ENCODE results near the gene ASTN2.

ASTN2 gene

GRCh38 chr9:117010061-117010460 is 404.8 kb downstream of the ASTN2 start:
- TF ChIP-seq SIN3A (IDR thresholded peaks at IDR 0.05; ENCODE audit: borderline replicate concordance, insufficient read depth, low read length), result no peak
- TF ChIP-seq POLR2AphosphoS5 (IDR thresholded peaks at IDR 0.05; ENCODE audit: low read depth, low read length), result no peak
- TF ChIP-seq REST (IDR thresholded peaks at IDR 0.05; ENCODE audit: insufficient read depth in 1 of 2, low read depth in 2 of 2, low read length in 2 of 2), result no peak
- TF ChIP-seq TAF1 (IDR thresholded peaks at IDR 0.05; ENCODE audit: borderline replicate concordance, insufficient read depth, low read length), result no peak
- TF ChIP-seq FOXP2 (optimal IDR thresholded peaks at IDR 0.05; ENCODE audit: borderline replicate concordance, extremely low read depth, extremely low read length, insufficient read depth), result no peak

DNA sequence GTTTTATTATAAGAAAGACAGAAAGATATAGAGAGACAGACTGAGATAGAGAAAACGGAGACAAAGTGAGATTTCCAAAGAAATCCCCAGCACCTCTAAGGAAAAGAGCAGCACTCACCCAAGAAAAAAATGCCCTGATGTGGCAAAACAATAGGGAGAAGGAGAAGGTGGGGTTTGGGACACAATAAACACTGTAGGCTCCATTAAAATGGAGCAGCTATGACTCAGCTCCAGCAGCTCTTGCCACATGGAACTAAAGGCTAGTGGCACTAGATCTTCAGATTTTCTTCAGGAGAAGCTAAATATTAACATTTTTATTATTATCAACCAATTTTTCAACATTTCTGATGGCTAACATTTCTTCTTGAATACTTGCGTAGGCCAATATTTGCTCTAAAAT is 406.0 kb downstream of the ASTN2 start:
- TF ChIP-seq TAF1 (IDR thresholded peaks at IDR 0.05; ENCODE audit: borderline replicate concordance, insufficient read depth, low read length), result no peak
- TF ChIP-seq POLR2AphosphoS5 (IDR thresholded peaks at IDR 0.05; ENCODE audit: low read depth, low read length), result no peak
- TF ChIP-seq FOXP2 (optimal IDR thresholded peaks at IDR 0.05; ENCODE audit: borderline replicate concordance, extremely low read depth, extremely low read length, insufficient read depth), result no peak
- TF ChIP-seq REST (IDR thresholded peaks at IDR 0.05; ENCODE audit: insufficient read depth in 1 of 2, low read depth in 2 of 2, low read length in 2 of 2), result no peak
- no peak for TF ChIP-seq SIN3A (IDR thresholded peaks at IDR 0.05; ENCODE audit: borderline replicate concordance, insufficient read depth, low read length)

DNA sequence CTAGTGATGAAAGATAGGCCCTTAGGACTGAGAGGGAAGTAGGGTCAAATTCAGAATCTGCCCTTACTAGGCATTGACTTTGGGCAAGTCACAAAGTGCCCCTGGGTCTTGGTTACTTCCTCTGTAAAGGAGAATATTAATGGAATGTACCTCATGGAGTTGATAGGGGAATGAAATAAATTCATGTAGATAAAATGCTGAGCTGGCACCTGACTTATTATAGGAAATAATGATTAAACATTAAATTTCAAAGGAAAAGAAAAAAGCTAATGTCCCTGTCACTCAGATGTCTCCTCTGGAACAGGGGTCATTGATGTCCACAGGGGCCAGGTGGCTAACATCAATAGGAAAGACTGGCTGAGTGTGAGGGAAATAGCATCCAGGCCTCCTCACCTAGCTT is 406.4 kb downstream of the ASTN2 start:
- no peak for TF ChIP-seq TAF1 (IDR thresholded peaks at IDR 0.05; ENCODE audit: borderline replicate concordance, insufficient read depth, low read length)
- no peak for TF ChIP-seq POLR2AphosphoS5 (IDR thresholded peaks at IDR 0.05; ENCODE audit: low read depth, low read length)
- TF ChIP-seq SIN3A (IDR thresholded peaks at IDR 0.05; ENCODE audit: borderline replicate concordance, insufficient read depth, low read length), result no peak
- no peak for TF ChIP-seq FOXP2 (optimal IDR thresholded peaks at IDR 0.05; ENCODE audit: borderline replicate concordance, extremely low read depth, extremely low read length, insufficient read depth)
- no peak for TF ChIP-seq REST (IDR thresholded peaks at IDR 0.05; ENCODE audit: insufficient read depth in 1 of 2, low read depth in 2 of 2, low read length in 2 of 2)

GRCh38 chr9:117002686-117003085 is 412.2 kb downstream of the ASTN2 start:
- TF ChIP-seq TAF1 (IDR thresholded peaks at IDR 0.05; ENCODE audit: borderline replicate concordance, insufficient read depth, low read length), result no peak
- no peak for TF ChIP-seq REST (IDR thresholded peaks at IDR 0.05; ENCODE audit: insufficient read depth in 1 of 2, low read depth in 2 of 2, low read length in 2 of 2)
- no peak for TF ChIP-seq POLR2AphosphoS5 (IDR thresholded peaks at IDR 0.05; ENCODE audit: low read depth, low read length)
- no peak for TF ChIP-seq FOXP2 (optimal IDR thresholded peaks at IDR 0.05; ENCODE audit: borderline replicate concordance, extremely low read depth, extremely low read length, insufficient read depth)
- no peak for TF ChIP-seq SIN3A (IDR thresholded peaks at IDR 0.05; ENCODE audit: borderline replicate concordance, insufficient read depth, low read length)

GRCh38 chr9:117000834-117001233 is 414.0 kb downstream of the ASTN2 start:
- TF ChIP-seq FOXP2 (optimal IDR thresholded peaks at IDR 0.05; ENCODE audit: borderline replicate concordance, extremely low read depth, extremely low read length, insufficient read depth) (no peak), POLR2AphosphoS5 (IDR thresholded peaks at IDR 0.05; ENCODE audit: low read depth, low read length) (no peak), REST (IDR thresholded peaks at IDR 0.05; ENCODE audit: insufficient read depth in 1 of 2, low read depth in 2 of 2, low read length in 2 of 2) (no peak), SIN3A (IDR thresholded peaks at IDR 0.05; ENCODE audit: borderline replicate concordance, insufficient read depth, low read length) (no peak), TAF1 (IDR thresholded peaks at IDR 0.05; ENCODE audit: borderline replicate concordance, insufficient read depth, low read length) (no peak)

All from PFSK-1 (cell line).